Measurements from ENCODE around the gene EML6.

DNA sequence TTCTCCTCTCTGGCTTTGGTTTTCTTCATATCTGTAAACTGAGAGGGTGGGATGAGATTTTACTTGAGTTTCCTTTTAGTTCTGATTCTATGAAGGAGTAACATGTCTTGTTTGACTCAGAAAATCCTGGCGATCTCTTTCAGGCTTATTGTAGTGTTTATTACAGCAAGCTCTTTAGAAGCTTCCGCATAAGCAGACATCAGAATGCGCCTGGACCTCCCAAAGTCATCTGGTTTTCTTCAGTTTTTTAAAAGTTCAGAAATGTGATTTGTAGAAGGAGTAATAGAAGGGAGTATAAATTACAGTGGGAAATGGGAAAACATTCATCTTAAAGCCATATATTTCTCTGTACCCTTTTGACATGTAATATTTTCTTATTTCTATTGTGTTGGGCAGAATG lies 68.4 kb downstream of the EML6 start:
- TF ChIP-seq CTCF (conservative IDR thresholded peaks at IDR 0.05 in 1 of 2, IDR thresholded peaks at IDR 0.05 in 1 of 2; ENCODE audit: low read depth in 1 of 2, low read length in 2 of 2) (no peak), EZH2 (IDR thresholded peaks at IDR 0.05; ENCODE audit: low read length, missing control alignments) (no peak)

All from fibroblast of lung (primary cell).